ENCODE results near the gene PRICKLE4.
A peak's percentile ranks its signal among the peaks of the same experiment; 100 is the strongest.

PRICKLE4 gene

GRCh38 chr6:41774841-41775240 lies 5.7 kb upstream of the PRICKLE4 start:
- DNase-seq = no peak

GRCh38 chr6:41775293-41775882 lies 5.2 kb upstream of the PRICKLE4 start:
- no peak for DNase-seq

GRCh38 chr6:41777551-41778285 lies 2.9 kb upstream of the PRICKLE4 start:
- DNase-seq = no peak

GRCh38 chr6:41778895-41779294 lies 1.7 kb upstream of the PRICKLE4 start:
- DNase-seq = no peak

GRCh38 chr6:41779336-41779735 lies 1.2 kb upstream of the PRICKLE4 start:
- DNase-seq = no peak

- peak; percentile 97 for DNase-seq
Measured at GRCh38 chr6:41779788-41780550, 613 bp upstream of the PRICKLE4 start, which contains the start of gene FRS3. Gene FRS3 (minus strand): TSS chr6:41779900. CDS start chr6:41776987, 2,913 bp downstream.

- DNase-seq = no peak
Measured at GRCh38 chr6:41781366-41781730, 766 bp downstream of the PRICKLE4 start.

GRCh38 chr6:41783106-41783780 lies 2.7 kb downstream of the PRICKLE4 start:
- DNase-seq = no peak

GRCh38 chr6:41784581-41785171 lies 4.1 kb downstream of the PRICKLE4 start:
- DNase-seq = no peak

DNA sequence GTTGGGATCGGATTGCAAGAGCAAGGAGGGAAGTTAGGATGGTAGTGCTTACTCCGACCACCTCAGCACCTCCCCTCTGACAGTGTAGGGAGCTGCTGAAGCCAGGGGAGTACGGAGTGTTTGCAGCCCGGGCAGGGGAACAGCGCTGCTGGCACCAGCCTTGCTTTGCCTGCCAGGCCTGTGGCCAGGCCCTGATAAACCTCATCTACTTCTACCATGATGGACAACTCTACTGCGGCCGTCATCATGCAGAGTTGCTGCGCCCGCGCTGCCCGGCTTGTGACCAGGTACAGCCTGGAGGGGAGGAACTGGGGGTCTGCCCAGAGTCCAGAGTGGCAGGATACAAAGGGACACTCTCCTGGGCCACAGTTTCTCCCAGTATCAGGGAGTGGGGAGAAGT lies 4.7 kb downstream of the PRICKLE4 start:
- no peak for DNase-seq

GRCh38 chr6:41785689-41786450 lies 5.3 kb downstream of the PRICKLE4 start:
- DNase-seq = no peak

DNA sequence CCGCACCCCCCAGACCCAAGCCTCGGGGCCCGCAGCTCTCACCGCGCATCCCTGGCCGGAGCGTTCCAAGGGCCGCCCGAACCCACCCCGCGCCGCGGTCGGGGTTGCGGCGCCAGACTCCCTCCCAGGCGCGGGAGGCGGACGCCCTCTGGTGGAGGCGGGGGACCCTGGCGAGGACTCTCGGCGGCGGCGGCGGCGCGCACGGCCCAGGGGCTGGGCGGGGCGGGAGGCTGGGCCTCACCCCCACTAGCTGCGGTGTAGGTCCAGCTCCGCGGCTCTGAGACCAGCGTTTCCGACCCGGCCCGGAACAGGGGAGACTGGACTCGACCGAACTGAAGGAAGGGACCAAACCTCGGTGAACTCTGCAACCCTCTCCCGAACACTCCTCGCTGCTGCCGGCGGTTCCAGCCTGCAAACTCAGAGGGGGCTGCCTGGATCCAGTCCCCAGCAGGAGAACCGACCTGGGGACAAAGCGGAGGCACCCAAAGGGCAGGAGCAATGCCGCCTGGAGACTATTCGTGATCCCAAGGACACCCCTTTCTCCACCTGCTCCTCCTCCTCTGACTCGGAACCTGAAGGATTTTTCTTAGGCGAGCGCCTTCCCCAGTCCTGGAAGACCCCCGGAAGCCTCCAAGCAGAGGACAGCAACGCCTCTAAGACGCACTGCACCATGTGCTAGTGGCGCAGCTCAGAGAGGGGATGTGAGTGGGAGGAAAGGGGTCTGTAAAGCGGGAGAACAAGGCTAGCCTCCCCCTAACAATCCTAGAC lies 6.1 kb downstream of the PRICKLE4 start:
- peak; percentile 80 for DNase-seq

DNA sequence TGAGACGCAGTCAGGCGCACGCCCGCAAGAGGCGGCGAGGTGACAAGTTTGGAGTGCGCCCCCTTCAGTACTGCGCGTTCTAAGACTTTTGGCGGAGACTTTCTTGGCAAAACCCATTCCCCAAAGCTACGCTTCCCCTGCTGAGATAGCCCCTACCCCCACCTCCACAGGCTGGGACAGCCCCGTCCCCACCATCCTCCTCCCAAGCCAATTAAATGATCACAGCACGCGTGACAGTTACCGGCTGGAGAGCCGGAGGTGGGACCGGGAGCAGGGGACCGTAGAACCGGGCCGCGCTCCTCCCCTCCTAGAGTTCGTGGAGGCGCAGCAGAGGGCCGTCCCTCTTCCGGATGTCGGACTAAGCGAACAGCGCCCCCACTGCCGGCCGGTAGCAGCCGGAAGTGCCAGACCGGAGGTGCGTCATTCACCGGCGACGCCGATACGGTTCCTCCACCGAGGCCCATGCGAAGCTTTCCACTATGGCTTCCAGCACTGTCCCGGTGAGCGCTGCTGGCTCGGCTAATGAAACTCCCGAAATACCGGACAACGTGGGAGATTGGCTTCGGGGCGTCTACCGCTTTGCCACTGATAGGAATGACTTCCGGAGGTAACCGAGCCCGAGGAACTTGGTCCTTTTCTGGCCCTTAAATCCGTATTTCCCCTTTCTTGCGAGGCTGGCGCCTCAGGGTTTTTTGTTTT lies 6.8 kb downstream of the PRICKLE4 start, which contains the start of gene TOMM6:
TSS of gene TOMM6 (plus strand) at position 476 of the 699 bp plus-strand sequence. CDS start at position 480, 4 bp downstream.
- peak; percentile 94 for DNase-seq

GRCh38 chr6:41789390-41789724 lies 8.8 kb downstream of the PRICKLE4 start:
- no peak for DNase-seq

- no peak for DNase-seq
Measured at GRCh38 chr6:41790045-41790444, 9.5 kb downstream of the PRICKLE4 start.

DNA sequence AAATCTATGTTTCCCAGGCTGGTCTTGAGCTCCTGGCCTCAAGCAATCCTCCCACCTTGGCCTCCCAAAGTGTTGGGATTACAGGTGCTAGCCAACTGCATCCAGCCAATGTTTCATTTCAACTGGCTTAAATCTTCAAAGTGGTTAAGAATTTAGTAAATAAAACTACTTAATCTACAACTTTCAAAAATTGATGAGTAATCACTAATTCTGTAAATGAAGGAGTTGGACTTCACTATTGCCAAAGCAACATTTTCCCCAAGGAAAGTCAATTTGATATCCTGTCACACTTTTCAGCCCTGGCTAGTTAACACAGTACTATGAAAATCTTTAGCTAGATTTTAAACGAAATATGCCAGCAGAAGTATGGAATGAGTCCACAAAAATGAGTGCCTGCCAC lies 10.7 kb downstream of the PRICKLE4 start:
- no peak for DNase-seq

DNA sequence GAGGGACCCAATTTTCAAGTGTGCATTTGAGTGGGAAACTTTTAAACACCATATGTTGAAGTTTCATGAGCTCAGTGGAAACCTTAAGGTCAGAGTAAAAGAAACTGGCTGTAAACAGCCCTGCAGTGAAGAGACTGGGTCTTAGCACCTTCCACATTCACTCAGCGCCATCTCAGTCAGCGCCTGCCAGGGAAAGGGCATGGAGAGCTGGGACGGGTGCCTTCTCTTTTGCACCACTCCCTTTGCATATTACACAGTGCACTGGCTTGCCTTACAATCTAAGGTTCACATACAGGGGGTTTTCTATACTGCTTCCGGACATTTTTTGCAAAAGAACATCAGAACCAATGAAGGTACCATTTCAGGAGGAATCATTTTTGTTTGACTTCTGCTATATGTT lies 11.4 kb downstream of the PRICKLE4 start:
- DNase-seq = no peak

GRCh38 chr6:41796474-41796873 lies 15.9 kb downstream of the PRICKLE4 start:
- no peak for DNase-seq

GRCh38 chr6:41798901-41799558 lies 18.4 kb downstream of the PRICKLE4 start:
- no peak for DNase-seq

- no peak for DNase-seq
Measured at GRCh38 chr6:41799559-41799911, 19.0 kb downstream of the PRICKLE4 start.

All from CD4-positive, alpha-beta T cell treated with Interleukin-4 for 4 hours (primary cell).